AG20443 (cell line): Measurements from ENCODE around the gene CT47C1.

Experiments
- DNase-seq: peaks from one replicate; pipeline ENCODE4 v3.0.0; 2012; ENCODE audit warnings: low spot score, mixed read lengths

CT47C1 gene

GRCh38 chrX:119073911-119074310 is 1.1 kb downstream of the CT47C1 start:
- DNase-seq = no peak

- DNase-seq = no peak
Measured at GRCh38 chrX:119075270-119076025, 2.7 kb downstream of the CT47C1 start.

GRCh38 chrX:119082278-119082677 is 9.5 kb downstream of the CT47C1 start:
- DNase-seq = no peak

GRCh38 chrX:119084766-119085165 is 12.0 kb downstream of the CT47C1 start:
- DNase-seq = no peak

GRCh38 chrX:119087121-119087520 is 14.3 kb downstream of the CT47C1 start:
- DNase-seq = no peak

- no peak for DNase-seq
Measured at GRCh38 chrX:119089619-119090018, 16.8 kb downstream of the CT47C1 start.

GRCh38 chrX:119090627-119091026 is 17.8 kb downstream of the CT47C1 start:
- DNase-seq = no peak

- no peak for DNase-seq
Measured at GRCh38 chrX:119093991-119094735, 21.4 kb downstream of the CT47C1 start.

GRCh38 chrX:119094819-119095218 is 22.0 kb downstream of the CT47C1 start:
- no peak for DNase-seq

GRCh38 chrX:119095936-119096335 is 23.1 kb downstream of the CT47C1 start:
- peak; percentile 13 for DNase-seq

- DNase-seq = no peak
Measured at GRCh38 chrX:119101168-119101567, 28.4 kb downstream of the CT47C1 start.

GRCh38 chrX:119105826-119106225 is 33.0 kb downstream of the CT47C1 start:
- DNase-seq = peak; percentile 57

GRCh38 chrX:119107206-119107605 is 34.4 kb downstream of the CT47C1 start:
- no peak for DNase-seq

GRCh38 chrX:119118780-119119395 is 46.1 kb downstream of the CT47C1 start:
- DNase-seq = peak; percentile 53

- DNase-seq = peak; percentile 36
Measured at GRCh38 chrX:119121341-119121740, 48.5 kb downstream of the CT47C1 start.
